Neural progenitor cell (in vitro differentiated cells): ENCODE results near the gene STXBP5.

Experiments used
- EZH2 ChIP-seq: fragments of 200-600 bp; sonication (generic); IDR thresholded peaks from 2 replicates; pipeline ENCODE4 v1.6.1; 2017; ENCODE audit warnings: antibody characterized with exemption, mild to moderate bottlenecking, moderate library complexity
- EZH2phosphoT487 ChIP-seq: fragments of 200-600 bp; sonication (generic); IDR thresholded peaks from 2 replicates; pipeline ENCODE4 v1.6.1; 2017; ENCODE audit warnings: antibody characterized with exemption
- TF ChIP-seq, protein P1 (sequence below): fragments of 200-600 bp; sonication (generic); IDR thresholded peaks from 2 replicates; pipeline ENCODE4 v1.5.1; 2017; ENCODE audit warnings: antibody characterized with exemption, mild to moderate bottlenecking

GRCh38 chr6:147158881-147159280 lies 45.3 kb upstream of the STXBP5 start:
- no peak for TF ChIP-seq EZH2
- TF ChIP-seq, protein P1, sequence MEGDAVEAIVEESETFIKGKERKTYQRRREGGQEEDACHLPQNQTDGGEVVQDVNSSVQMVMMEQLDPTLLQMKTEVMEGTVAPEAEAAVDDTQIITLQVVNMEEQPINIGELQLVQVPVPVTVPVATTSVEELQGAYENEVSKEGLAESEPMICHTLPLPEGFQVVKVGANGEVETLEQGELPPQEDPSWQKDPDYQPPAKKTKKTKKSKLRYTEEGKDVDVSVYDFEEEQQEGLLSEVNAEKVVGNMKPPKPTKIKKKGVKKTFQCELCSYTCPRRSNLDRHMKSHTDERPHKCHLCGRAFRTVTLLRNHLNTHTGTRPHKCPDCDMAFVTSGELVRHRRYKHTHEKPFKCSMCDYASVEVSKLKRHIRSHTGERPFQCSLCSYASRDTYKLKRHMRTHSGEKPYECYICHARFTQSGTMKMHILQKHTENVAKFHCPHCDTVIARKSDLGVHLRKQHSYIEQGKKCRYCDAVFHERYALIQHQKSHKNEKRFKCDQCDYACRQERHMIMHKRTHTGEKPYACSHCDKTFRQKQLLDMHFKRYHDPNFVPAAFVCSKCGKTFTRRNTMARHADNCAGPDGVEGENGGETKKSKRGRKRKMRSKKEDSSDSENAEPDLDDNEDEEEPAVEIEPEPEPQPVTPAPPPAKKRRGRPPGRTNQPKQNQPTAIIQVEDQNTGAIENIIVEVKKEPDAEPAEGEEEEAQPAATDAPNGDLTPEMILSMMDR = no peak
- no peak for TF ChIP-seq EZH2phosphoT487
